ENCODE results near the gene HIGD1B.

The HIGD1B gene

GRCh38 chr17:44840274-44840673 is 7.4 kb upstream of the HIGD1B start:
- DNase-seq, result no peak

DNA sequence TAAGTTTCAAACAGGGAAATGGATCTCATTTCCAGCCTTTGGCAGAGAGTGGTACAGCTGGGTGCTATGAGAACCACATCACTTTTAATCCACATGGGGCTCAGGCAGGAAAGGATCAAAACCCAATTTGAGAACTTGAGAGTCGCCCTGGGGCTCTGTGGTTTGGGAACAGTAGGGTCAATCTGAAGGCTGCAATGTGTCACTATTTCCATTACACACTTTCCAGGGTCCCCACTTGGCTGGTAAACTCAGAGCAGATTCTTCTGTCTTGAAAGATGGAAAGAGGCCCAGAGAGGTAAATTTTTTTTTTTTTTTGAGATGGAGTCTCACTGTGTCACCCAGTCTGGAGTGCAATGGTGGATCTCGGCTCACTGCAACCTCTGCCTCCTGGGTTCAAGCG is 6.7 kb upstream of the HIGD1B start:
- peak; percentile 47 for DNase-seq

DNA sequence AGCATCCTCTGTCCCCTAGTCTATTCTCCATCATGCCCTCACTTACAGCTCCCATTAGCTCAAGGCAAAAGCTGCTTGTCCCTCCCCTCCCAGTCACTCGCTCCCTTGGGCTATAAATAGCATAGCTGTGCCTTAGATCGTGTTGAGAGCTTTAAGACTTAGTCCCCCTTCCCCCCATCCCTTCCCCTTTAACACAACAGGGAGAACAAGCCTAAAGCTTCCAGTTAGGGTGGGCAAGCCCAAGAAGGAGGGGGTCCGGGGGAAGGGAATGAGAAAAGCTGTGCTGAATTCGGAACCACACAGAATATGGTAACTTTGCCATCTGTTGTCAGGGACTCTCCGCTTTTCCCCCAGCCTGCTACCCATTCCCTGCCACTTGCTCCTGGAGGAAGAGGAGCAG is 4.9 kb upstream of the HIGD1B start:
- DNase-seq, result peak; percentile 51

- DNase-seq, result peak; percentile 73
These were observed 3.3 kb upstream of the HIGD1B start for GRCh38 chr17:44844390-44844830.

- no peak for DNase-seq
These were observed 1.5 kb upstream of the HIGD1B start for GRCh38 chr17:44846206-44846605.

DNA sequence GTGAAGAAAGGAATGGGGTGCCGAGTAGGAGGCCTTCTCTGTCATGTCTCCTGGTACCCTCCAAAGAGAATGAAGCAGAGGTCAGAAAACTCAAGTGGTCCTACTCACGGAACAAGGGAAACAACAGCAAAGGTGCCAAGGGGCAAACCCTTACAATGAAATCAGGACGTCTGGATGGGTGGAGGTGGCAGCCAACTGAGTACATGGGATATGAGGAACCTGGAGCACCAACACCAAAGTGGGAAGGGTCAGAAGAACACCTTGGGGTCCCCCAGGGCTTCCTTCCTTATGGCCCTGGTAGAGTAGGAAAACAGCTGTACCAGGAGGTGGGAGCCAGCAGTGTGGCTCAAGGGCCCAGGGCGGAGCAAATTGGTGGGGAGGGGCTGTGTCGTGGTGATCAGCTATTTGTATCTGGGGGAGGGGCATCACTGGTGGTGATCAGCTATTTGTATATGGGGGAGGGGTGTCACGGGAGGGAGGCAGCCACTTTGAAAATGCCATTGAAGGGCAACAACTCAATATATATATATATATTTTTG is 643 bp downstream of the HIGD1B start:
- DNase-seq, result no peak

DNA sequence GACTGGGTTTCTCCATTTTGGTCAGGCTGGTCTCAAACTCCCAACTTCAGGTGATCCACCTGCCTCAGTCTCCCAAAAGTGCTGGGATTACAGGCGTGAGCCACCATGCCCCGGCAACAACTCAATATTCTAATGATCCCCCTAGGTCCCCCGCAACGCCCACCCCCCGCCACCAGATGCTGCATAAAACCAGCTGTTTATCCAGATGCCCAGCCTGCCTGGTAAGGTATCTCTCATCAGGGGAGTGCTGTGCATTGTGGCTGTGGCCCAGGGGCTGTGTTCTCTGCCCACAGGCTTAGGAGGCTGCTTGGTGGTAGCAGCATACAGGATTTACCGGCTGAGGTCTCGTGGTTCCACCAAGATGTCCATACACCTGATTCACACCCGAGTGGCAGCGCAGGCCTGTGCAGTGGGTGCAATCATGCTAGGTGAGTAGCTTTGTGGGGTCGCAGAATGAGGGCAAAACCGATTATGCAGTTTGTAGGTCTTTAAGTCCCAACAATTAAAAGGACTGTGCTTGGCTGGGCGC is 1.3 kb downstream of the HIGD1B start:
- no peak for DNase-seq

DNA sequence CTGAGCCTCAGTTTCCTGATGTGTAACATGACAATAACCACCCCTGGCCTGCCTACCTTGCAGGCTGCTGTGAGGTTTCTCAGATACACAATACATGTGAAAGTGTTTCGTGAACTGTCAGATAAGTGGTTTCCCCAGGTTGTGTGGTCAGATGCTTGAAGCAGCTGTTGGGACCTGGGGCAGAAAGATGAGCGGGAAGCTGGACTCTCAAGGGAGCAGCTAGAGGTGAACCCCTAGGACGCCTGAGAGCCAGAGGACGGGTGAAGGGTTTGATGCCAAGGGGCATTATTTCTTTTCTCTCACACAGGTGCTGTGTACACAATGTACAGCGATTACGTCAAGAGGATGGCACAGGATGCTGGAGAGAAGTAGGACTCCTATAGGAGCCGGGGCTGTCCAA is 2.3 kb downstream of the HIGD1B start:
- no peak for DNase-seq

GRCh38 chr17:44850612-44851011 is 2.9 kb downstream of the HIGD1B start:
- DNase-seq, result no peak

- DNase-seq, result no peak
These were observed 6.5 kb downstream of the HIGD1B start for GRCh38 chr17:44854192-44854591.

DNA sequence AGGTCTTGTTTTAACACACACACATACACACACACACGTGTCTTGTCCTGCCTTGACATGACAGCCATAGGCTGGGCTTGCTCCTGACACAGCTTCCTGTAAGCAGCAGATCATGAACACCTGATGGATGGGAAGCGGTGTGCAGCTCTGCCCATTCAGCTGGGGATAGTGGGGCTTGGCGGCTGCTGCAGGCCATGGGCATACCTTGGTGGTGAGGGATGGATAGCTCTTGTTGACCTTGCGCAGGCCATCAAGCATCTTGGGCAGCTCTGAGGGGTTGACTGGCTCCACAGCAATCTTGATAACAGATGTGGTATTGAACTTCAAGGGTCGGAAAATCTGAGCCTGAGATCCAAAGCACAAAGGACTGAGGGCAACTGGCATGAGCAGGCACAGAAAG is 12.0 kb downstream of the HIGD1B start:
- DNase-seq, result no peak

DNA sequence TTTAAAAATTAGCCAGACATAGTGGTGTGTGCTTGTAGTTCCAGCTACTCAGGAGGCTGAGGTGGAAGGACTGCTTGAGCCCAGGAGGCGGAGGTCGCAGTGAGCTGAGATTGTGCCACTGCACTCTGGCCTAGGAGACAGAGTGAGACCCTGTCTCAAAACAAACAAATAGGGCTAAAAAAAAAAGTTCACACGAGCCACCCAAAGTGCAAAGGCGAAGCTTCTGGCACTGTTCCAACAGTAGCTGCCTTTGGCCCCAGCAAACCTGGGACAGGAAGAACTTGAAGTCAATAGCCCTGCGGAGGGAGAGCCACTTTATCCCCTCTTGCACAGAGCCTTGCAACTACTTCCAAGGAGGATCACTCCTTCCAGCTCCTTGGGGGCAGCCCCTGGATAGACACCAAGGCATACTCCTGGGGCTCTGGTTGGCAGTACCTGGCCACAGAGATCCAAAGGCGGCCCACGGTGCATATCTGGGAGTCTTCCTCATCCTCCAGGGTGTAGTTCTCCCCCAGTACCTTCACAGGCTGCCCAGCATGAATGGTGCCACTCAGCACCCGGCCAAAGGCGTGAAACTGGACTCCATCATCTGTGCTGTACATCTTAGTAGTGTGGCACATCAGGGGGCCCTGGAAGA is 14.7 kb downstream of the HIGD1B start:
- no peak for DNase-seq

DNA sequence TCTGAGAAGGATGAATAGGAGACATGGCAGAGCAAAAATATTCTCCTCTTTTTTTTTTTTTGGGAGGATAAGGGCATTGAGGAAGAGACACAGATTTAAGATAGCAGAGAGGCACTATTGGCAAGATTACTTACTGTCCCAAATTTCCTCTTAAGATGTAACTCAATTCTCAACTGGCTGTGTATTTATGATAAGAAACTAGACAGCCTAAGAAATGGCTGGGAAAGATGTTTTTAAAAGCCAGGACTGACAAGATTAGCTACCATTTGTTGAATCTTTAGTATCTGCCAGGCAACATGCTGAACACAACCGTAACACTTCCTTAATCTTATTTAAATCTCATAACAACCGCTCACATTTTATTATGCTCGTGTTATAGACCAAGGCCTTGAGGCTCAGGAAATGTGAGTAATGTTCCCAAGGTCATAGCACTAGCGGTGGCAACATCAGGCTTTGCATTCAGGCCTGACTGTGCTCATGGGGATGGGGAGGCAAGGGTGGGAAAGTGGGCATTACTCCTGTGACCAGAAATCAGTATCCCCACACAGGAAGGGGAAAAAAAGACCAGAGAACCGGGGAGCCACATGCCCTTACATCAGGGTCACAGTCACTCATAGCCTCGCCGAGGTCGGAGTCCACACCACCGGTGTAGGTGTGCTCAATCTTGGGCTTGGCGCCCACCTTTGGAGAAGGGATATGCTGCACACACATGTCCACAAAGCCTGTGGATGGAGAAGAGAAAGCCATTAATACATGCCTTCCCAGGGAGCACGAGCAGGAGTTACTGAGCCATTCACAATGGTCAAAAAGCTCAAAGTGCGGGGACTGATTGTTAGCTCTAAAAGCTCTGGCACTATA is 15.6 kb downstream of the HIGD1B start:
- DNase-seq, result no peak

DNA sequence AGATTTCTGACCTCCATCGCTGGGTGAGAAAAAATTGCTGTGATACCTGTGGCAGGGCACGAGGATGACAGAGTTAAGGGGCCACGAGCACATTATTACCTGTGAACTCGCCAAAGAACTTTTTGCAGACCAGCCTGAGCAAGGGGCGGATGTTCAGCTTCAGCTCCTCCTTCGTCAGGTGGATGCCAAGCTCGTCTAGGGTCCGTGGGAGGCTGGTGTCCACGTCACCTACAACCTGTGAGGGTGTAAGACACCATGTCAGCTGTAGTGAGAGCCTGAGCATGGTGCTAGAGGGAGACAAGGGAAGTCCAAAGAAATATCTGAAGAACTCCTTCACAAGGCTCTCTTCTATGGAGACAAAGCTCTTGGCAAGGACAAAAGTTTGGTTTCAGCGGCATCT is 17.1 kb downstream of the HIGD1B start:
- DNase-seq, result no peak

GRCh38 chr17:44865231-44865660 is 17.6 kb downstream of the HIGD1B start:
- peak; percentile 69 for DNase-seq

GRCh38 chr17:44865931-44866330 is 18.2 kb downstream of the HIGD1B start:
- DNase-seq, result peak; percentile 73

DNA sequence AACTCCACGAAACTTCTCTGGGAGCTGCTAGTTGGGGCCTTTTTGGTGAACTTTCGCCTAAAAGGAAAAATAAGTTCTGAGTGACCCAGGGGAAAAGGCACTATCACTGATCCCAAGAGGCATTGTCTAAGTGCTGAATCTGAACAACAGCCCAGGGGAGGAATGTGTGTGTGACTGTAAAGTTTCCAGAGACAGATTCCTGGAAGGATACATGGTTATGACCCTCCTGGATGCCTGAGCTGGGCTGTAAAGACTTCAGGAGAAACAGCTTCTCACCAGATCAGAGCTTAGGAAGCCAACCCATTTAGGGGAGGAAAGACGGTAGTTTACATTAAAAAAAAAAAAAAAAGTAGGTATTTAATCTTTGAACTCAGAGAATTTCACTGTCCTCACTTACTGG is 20.2 kb downstream of the HIGD1B start:
- peak; percentile 10 for DNase-seq

- no peak for DNase-seq
These were observed 23.9 kb downstream of the HIGD1B start for GRCh38 chr17:44871556-44871955.

DNA sequence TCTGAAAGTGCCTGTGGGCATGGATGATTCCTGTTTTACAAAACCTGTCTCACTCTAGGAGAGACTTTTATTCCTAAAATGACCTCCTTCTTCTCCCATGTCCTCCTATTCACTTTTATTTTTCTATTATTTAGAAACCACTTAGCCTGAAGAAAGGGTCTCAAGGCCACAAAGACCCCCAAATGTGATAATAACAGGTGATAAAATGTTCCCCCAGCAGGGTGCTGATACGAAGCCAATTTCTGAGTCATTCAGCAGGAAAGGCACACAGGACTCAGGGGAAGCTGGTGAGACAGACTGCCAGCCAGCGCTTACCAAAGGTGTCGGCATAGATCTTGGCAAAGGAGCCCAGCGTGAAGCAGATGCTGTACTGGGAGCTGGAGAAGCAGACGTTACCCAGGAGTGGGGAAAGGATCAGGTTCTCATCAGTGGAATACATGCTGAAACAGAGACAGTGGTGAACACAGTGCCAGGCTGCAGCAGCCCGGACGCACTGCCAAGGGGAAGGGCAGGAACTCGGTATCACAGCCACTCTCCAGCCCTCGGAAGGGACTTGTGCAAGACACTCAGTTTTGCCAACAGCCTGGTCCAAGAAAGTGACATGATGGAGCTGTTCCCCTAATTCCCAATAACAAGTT is 24.6 kb downstream of the HIGD1B start:
- DNase-seq, result no peak

- DNase-seq, result no peak
These were observed 28.1 kb downstream of the HIGD1B start for GRCh38 chr17:44875761-44876160.

GRCh38 chr17:44877121-44877520 is 29.4 kb downstream of the HIGD1B start:
- no peak for DNase-seq

DNA sequence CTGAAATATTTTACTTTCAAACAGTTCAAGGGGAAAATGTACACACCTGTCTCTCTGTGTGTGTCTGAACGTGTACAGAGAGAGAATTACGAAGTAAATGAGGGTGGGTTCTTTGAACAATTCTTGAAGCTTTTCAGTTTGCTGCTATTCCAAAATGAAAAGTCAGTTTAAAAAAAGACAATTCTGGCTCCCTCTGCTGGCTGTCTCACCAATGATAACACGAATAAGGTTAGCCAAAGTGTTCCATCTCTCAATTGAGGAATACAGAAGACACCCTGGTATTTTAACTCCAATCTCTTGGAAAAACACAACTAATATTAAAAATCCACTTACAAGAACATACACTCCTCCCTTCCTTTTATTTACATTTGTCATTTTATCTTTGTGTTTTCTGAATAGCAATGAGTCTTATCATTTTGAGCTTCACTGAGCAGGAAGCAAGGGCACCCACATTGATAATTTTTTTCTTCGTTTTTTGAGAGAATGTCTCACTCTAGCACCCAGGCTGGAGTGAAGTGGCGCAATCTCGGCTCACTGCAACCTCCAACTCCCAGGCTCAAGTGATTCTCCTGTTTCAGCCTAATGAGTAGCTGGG is 31.0 kb downstream of the HIGD1B start:
- peak; percentile 49 for DNase-seq

GRCh38 chr17:44879376-44879775 is 31.7 kb downstream of the HIGD1B start:
- no peak for DNase-seq

Measured in fibroblast of skin of back (primary cell).